Astrocyte (in vitro differentiated cells and primary cell): ENCODE results near the gene PRRG4.

ENCODE experiments used
- CTCF ChIP-seq: IDR thresholded peaks from 2 replicates; pipeline ENCODE4 v1.5.1; 2011; ENCODE audit warnings: low read depth, mild to moderate bottlenecking, inconsistent platforms, low read length, moderate library complexity; ENCODE audit not compliant: insufficient read depth
- EZH2 ChIP-seq: IDR thresholded peaks from 2 replicates; pipeline ENCODE4 v1.6.1; 2012; ENCODE audit warnings: mild to moderate bottlenecking, low read length, inconsistent platforms; ENCODE audit not compliant: insufficient read depth

GRCh38 chr11:32894149-32894827 lies 64.6 kb downstream of the PRRG4 start:
- TF ChIP-seq EZH2 (no peak), CTCF (no peak)
